WTC11 (cell line): ENCODE data around the gene GCK. TPM values are rescaled to one million over a fixed set of nuclear protein-coding genes. Genes with fewer than 3 reads are reported as not detected.

Source experiments
- ATAC-seq: fragments of 200-7000 bp; cut with Tn5 transposase; 2 replicates; pipeline ENCODE4 v1.10.0; 2021; ENCODE audit warnings: mild to moderate bottlenecking, moderate library complexity
- CTCF ChIA-PET: fragments of 300-600 bp; sonication (Branson Sonifier 250); formaldehyde crosslinking; loops from one replicate; lab custom pipeline; 2021; ENCODE audit warnings: antibody characterized with exemption; lab: Charles Lee
- POLR2A ChIA-PET: fragments of 350-600 bp; sonication (Branson Sonifier 250); formaldehyde crosslinking; loops from one replicate; lab custom pipeline; 2021; ENCODE audit warnings: antibody characterized with exemption; lab: Charles Lee
- DNase-seq: peaks from one replicate; pipeline ENCODE4 v3.0.0; 2021; ENCODE audit warnings: low spot score
- H3K27ac Mint-ChIP-seq: 2 replicates; pipeline ENCODE4 v1.8.0; 2021; ENCODE audit warnings: mixed read lengths
- H3K27me3 Mint-ChIP-seq: 2 replicates; pipeline ENCODE4 v1.8.0; 2021; ENCODE audit warnings: low read depth, mild to moderate bottlenecking, moderate library complexity, mixed read lengths
- H3K36me3 Mint-ChIP-seq: 2 replicates; pipeline ENCODE4 v1.8.0; 2021; ENCODE audit warnings: mixed read lengths
- H3K4me1 Mint-ChIP-seq: 2 replicates; pipeline ENCODE4 v1.8.0; 2022; ENCODE audit warnings: mixed read lengths
- H3K4me3 Mint-ChIP-seq: 2 replicates; pipeline ENCODE4 v1.8.0; 2021; ENCODE audit warnings: mild to moderate bottlenecking, moderate library complexity, mixed read lengths
- H3K9me3 Mint-ChIP-seq: 2 replicates; pipeline ENCODE4 v1.8.0; 2021; ENCODE audit warnings: mixed read lengths
- GABPB1 ChIP-seq: sonication (generic); formaldehyde crosslinking; IDR thresholded peaks from 2 replicates; pipeline ENCODE4 v1.8.1; 2023; ENCODE audit warnings: mild to moderate bottlenecking, missing genetic modification reagents
- HMGA2 ChIP-seq: fragments of 250-450 bp; sonication (Bioruptor Pico); IDR thresholded peaks from 2 replicates; pipeline ENCODE4 v1.4.0; 2021; ENCODE audit warnings: mild to moderate bottlenecking, moderate library complexity
- JAZF1 ChIP-seq: fragments of 250-450 bp; sonication (Bioruptor Pico); IDR thresholded peaks from 2 replicates; pipeline ENCODE4 v1.9.0; 2021; ENCODE audit warnings: moderate library complexity, mild to moderate bottlenecking, inconsistent platforms
- NR2C2 ChIP-seq: sonication (generic); formaldehyde crosslinking; IDR thresholded peaks from 2 replicates; pipeline ENCODE4 v1.8.0; 2022; ENCODE audit warnings: mild to moderate bottlenecking, missing genetic modification reagents
- PRRX2 ChIP-seq: fragments of 250-450 bp; sonication (Bioruptor Pico); IDR thresholded peaks from 2 replicates; pipeline ENCODE4 v1.8.0; 2021; ENCODE audit warnings: mild to moderate bottlenecking
- ZBTB21 ChIP-seq: sonication (generic); formaldehyde crosslinking; IDR thresholded peaks from 2 replicates; pipeline ENCODE4 v1.8.1; 2023; ENCODE audit warnings: mild to moderate bottlenecking, missing genetic modification reagents, borderline replicate concordance
- ZNF121 ChIP-seq: sonication (generic); formaldehyde crosslinking; IDR thresholded peaks from 2 replicates; pipeline ENCODE4 v1.8.0; 2023; ENCODE audit warnings: missing genetic modification reagents
- ZNF138 ChIP-seq: sonication (generic); formaldehyde crosslinking; conservative IDR thresholded peaks from 2 replicates; pipeline ENCODE4 v1.8.1; 2022; ENCODE audit warnings: mild to moderate bottlenecking, moderate library complexity, missing genetic modification reagents
- ZNF317 ChIP-seq: sonication (generic); formaldehyde crosslinking; IDR thresholded peaks from 2 replicates; pipeline ENCODE4 v1.8.1; 2023; ENCODE audit warnings: low read depth, mild to moderate bottlenecking, moderate library complexity, missing genetic modification reagents, borderline replicate concordance
- ZNF396 ChIP-seq: fragments of 250-450 bp; sonication (Bioruptor Pico); IDR thresholded peaks from 2 replicates; pipeline ENCODE4 v1.8.0; 2021; ENCODE audit warnings: mild to moderate bottlenecking, moderate library complexity, borderline replicate concordance
- ZNF671 ChIP-seq: fragments of 250-450 bp; sonication (Bioruptor Pico); IDR thresholded peaks from 2 replicates; pipeline ENCODE4 v1.8.0; 2021; ENCODE audit warnings: mild to moderate bottlenecking
- total RNA-seq: library from RNA; stranded (reverse); gene quantifications from 3 replicates; pipeline ENCODE4 v1.2.3, GENCODE V29; 2021
- TF ChIP-seq, protein P1 (sequence below): fragments of 250-450 bp; sonication (Bioruptor Pico); IDR thresholded peaks from 2 replicates; pipeline ENCODE4 v1.9.0; 2021; ENCODE audit warnings: mild to moderate bottlenecking
- TF ChIP-seq, protein P2 (sequence below): sonication (generic); formaldehyde crosslinking; IDR thresholded peaks from 2 replicates; pipeline ENCODE4 v1.8.0; 2022; ENCODE audit warnings: mild to moderate bottlenecking, missing genetic modification reagents
- TF ChIP-seq, protein P3 (sequence below): fragments of 250-450 bp; sonication (Bioruptor Pico); IDR thresholded peaks from 2 replicates; pipeline ENCODE4 v1.9.0; 2021; ENCODE audit warnings: moderate library complexity, mild to moderate bottlenecking, inconsistent platforms, borderline replicate concordance
- TF ChIP-seq, protein P4 (sequence below): fragments of 250-450 bp; sonication (Bioruptor Pico); IDR thresholded peaks from 2 replicates; pipeline ENCODE4 v1.9.0; 2021; ENCODE audit warnings: mild to moderate bottlenecking
- TF ChIP-seq, protein P5 (sequence below): sonication (generic); formaldehyde crosslinking; IDR thresholded peaks from 2 replicates; pipeline ENCODE4 v1.8.1; 2023; ENCODE audit warnings: mild to moderate bottlenecking, missing genetic modification reagents, moderate library complexity
- TF ChIP-seq, protein P6 (sequence below): sonication (generic); formaldehyde crosslinking; conservative IDR thresholded peaks from 2 replicates; pipeline ENCODE4 v1.8.1; 2022; ENCODE audit warnings: mild to moderate bottlenecking, missing genetic modification reagents

GCK gene
- total RNA-seq, 1 experiment from 2014 or later, result 3.3 TPM

DNA sequence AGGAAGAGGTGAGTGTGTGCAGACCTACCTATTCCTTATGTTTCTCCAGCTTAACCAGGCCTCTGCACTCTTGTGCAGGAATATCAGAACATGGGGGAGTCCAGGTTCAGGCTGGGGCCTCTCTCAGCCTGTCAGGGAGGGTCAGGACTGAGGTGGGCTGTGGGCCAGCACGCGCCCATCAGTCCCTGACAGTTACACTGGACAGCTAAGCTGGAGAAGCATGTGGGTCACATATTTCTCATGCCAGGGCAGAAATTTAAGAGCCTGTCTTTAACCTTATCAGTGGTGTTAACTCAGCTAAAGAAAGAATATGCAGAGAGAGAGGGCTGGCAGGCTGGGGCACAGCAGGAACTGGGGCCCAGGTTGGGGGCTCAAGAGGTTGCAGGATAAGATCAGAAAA, 57.2 kb downstream of the GCK start:
- peaks cover 41% of the 10 kb centered on the region for H3K27me3 Mint-ChIP-seq
- peaks cover 18% of the 10 kb centered on the region for H3K4me1 Mint-ChIP-seq
- DNase-seq (no peak), ATAC-seq (no peak)
- CTCF ChIA-PET, result interaction anchor here (0.8 to 2.7 kb wide), 9 partner anchors 8 to 108 kb away, joined by 3 to 24 read pairs (median 5); partner anchors contain the start of gene POLD2
- H3K27ac Mint-ChIP-seq, result no peak overlapping the region
- POLR2A ChIA-PET, result no interaction called here
- no peaks in the 10 kb centered on the region for H3K36me3 Mint-ChIP-seq
- H3K4me3 Mint-ChIP-seq, result no peak overlapping the region
- no peak for TF ChIP-seq ZNF121 (CRISPR knock-in tag)
- TF ChIP-seq, protein P1, sequence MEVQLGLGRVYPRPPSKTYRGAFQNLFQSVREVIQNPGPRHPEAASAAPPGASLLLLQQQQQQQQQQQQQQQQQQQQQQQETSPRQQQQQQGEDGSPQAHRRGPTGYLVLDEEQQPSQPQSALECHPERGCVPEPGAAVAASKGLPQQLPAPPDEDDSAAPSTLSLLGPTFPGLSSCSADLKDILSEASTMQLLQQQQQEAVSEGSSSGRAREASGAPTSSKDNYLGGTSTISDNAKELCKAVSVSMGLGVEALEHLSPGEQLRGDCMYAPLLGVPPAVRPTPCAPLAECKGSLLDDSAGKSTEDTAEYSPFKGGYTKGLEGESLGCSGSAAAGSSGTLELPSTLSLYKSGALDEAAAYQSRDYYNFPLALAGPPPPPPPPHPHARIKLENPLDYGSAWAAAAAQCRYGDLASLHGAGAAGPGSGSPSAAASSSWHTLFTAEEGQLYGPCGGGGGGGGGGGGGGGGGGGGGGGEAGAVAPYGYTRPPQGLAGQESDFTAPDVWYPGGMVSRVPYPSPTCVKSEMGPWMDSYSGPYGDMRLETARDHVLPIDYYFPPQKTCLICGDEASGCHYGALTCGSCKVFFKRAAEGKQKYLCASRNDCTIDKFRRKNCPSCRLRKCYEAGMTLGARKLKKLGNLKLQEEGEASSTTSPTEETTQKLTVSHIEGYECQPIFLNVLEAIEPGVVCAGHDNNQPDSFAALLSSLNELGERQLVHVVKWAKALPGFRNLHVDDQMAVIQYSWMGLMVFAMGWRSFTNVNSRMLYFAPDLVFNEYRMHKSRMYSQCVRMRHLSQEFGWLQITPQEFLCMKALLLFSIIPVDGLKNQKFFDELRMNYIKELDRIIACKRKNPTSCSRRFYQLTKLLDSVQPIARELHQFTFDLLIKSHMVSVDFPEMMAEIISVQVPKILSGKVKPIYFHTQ (CRISPR knock-in tag), result no peak
- TF ChIP-seq, protein P2, sequence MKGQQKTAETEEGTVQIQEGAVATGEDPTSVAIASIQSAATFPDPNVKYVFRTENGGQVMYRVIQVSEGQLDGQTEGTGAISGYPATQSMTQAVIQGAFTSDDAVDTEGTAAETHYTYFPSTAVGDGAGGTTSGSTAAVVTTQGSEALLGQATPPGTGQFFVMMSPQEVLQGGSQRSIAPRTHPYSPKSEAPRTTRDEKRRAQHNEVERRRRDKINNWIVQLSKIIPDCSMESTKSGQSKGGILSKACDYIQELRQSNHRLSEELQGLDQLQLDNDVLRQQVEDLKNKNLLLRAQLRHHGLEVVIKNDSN (CRISPR knock-in tag), result no peak
- TF ChIP-seq, protein P3, sequence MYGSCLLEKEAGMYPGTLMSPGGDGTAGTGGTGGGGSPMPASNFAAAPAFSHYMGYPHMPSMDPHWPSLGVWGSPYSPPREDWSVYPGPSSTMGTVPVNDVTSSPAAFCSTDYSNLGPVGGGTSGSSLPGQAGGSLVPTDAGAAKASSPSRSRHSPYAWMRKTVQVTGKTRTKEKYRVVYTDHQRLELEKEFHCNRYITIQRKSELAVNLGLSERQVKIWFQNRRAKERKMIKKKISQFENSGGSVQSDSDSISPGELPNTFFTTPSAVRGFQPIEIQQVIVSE (CRISPR knock-in tag), result no peak
- no peak for TF ChIP-seq JAZF1
- TF ChIP-seq, protein P4, sequence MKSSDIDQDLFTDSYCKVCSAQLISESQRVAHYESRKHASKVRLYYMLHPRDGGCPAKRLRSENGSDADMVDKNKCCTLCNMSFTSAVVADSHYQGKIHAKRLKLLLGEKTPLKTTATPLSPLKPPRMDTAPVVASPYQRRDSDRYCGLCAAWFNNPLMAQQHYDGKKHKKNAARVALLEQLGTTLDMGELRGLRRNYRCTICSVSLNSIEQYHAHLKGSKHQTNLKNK, result no peak
- H3K9me3 Mint-ChIP-seq, result 0 out of 2 replicates have a peak, but pooled peaks cover 6% of the 10 kb centered on the region

DNA sequence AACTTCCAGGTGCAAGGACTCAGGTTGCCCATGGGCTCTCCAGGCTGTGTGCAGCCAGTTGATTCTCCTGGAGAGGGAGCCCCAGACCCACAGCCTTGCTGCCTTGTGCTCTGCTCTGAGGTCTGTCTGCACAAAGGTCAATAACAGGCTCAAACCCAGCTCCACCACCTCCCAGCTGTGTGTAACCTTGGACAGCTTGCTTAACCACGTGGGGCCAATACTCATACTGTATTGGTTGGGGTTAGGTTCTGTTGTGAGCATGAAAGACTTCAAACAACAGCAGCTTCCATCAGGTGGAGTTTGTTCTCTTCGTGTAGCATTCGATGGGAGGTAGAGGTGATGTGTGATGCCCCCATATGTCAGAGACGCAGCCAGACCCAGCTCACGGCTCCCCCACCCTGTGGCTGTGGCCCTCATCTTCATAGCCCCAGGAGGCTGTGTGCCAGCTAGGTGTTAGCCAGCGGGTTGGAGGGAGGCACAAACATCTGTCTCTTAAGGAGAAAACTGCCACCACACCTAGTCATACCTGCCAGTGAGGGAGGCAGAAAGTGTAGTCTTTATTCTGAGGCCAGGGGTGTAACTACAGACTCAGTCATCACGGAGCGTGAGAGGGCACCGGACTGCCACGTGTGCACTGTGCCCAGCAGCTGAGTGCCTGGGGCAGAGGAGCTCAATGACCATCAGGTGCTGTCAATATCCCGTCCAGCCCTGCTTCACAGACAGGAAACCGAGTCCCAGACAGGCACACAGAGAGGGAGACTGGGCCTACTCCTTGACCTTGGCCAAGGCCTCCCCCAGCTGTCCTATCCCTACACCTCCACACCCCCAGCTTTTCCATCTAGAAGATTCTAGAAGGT, 57.8 kb downstream of the GCK start:
- DNase-seq (peak; percentile 58), ATAC-seq (peak; percentile 95)
- H3K27me3 Mint-ChIP-seq, result peaks cover 46% of the 10 kb centered on the region
- no peaks in the 10 kb centered on the region for H3K36me3 Mint-ChIP-seq
- peaks cover 10% of the 10 kb centered on the region; the same call in 1 of the 2 replicates for H3K9me3 Mint-ChIP-seq
- CTCF ChIA-PET, result interaction anchor here (0.7 to 2.7 kb wide), 21 partner anchors 8 to 189 kb away, joined by 3 to 24 read pairs (median 4); partner anchors contain the start of genes AEBP1 and POLD2
- peaks cover 18% of the 10 kb centered on the region for H3K4me1 Mint-ChIP-seq
- POLR2A ChIA-PET, result no interaction called here
- no peak overlapping the region for H3K4me3 Mint-ChIP-seq
- TF ChIP-seq ZNF396 (CRISPR knock-in tag) (no peak), GABPB1 (CRISPR knock-in tag) (0 out of 2 replicates have a peak, but pooled peaks have one; percentile 11)
- TF ChIP-seq, protein P2 (CRISPR knock-in tag), result 0 out of 2 replicates have a peak, but pooled peaks have one; percentile 29
- H3K27ac Mint-ChIP-seq, result no peak overlapping the region

DNA sequence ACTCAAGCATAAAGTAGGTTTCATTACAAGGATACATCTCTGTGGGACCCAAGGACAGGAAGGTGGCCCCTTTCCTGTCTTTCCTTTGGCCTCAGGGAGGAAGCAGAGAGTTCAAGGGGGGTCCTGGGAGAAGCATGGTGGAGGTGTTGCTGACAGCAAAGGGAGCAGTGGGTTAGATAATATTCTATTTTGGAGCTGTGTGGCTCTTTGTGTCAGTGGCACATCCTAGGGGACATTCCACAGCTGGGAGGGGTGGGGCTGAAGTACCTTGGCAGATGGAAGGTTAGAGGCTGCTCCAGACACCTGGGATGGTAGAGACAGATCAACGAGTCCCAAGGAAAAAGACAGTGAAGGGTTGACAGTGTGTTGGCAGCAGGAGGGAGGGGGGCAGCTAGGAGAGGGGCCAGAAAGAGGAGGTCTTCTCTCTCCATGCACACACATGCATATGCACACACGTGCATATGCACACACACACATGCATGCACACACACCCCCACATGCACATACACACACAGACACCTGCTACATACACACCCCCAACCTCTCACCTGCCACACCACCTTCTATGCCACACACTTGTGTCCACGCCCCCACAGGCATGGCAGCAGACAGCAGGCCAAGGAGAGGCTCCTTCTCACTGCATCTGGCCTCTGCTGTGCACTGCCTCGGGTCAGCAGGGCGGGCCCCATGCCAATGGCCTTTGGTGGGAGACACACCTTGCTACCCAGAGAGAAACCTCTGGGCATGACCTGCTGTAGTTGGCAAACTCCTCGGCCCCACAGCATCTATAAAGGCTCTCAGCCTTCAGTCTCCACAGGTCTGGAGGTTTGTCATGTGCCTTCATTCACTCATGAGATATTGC, 60.3 kb downstream of the GCK start:
- CTCF ChIA-PET, result no interaction called here
- H3K9me3 Mint-ChIP-seq, result peaks cover 10% of the 10 kb centered on the region; the same call in 1 of the 2 replicates
- peaks cover 57% of the 10 kb centered on the region for H3K27me3 Mint-ChIP-seq
- H3K4me3 Mint-ChIP-seq, result no peak overlapping the region
- peaks cover 18% of the 10 kb centered on the region for H3K4me1 Mint-ChIP-seq
- no peak overlapping the region for H3K27ac Mint-ChIP-seq
- ATAC-seq, result no peak
- no peak for DNase-seq
- no peaks in the 10 kb centered on the region for H3K36me3 Mint-ChIP-seq
- POLR2A ChIA-PET, result no interaction called here
- no peak for TF ChIP-seq ZNF671 (CRISPR knock-in tag)
- no peak for TF ChIP-seq ZNF138 (CRISPR knock-in tag)
- TF ChIP-seq, protein P5, sequence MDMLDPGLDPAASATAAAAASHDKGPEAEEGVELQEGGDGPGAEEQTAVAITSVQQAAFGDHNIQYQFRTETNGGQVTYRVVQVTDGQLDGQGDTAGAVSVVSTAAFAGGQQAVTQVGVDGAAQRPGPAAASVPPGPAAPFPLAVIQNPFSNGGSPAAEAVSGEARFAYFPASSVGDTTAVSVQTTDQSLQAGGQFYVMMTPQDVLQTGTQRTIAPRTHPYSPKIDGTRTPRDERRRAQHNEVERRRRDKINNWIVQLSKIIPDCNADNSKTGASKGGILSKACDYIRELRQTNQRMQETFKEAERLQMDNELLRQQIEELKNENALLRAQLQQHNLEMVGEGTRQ (CRISPR knock-in tag), result no peak
- TF ChIP-seq ZNF317 (CRISPR knock-in tag), result no peak
- TF ChIP-seq NR2C2 (CRISPR knock-in tag), result no peak
- TF ChIP-seq PRRX2 (CRISPR knock-in tag), result no peak
- TF ChIP-seq ZBTB21 (CRISPR knock-in tag), result no peak
- no peak for TF ChIP-seq GABPB1 (CRISPR knock-in tag)
- TF ChIP-seq, protein P6, sequence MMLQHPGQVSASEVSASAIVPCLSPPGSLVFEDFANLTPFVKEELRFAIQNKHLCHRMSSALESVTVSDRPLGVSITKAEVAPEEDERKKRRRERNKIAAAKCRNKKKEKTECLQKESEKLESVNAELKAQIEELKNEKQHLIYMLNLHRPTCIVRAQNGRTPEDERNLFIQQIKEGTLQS (CRISPR knock-in tag), result no peak
- TF ChIP-seq, protein P1 (CRISPR knock-in tag), result no peak
- TF ChIP-seq HMGA2 (CRISPR knock-in tag), result no peak
